H1 (cell line): ENCODE data around the gene PACSIN1. TPM values are rescaled to one million over a fixed set of nuclear protein-coding genes. Genes with fewer than 3 reads are reported as not detected.

Experiments used
- BCL11A ChIP-seq, 2 experiments: IDR thresholded peaks; one replicate each; pipeline ENCODE4 v1.6.1; 2011; ENCODE audit warnings: low read depth in 2 of 2, low read length in 2 of 2, mild to moderate bottlenecking in 2 of 2
- FOSL1 ChIP-seq: IDR thresholded peaks from 2 replicates; pipeline ENCODE4 v1.6.1; 2011; ENCODE audit warnings: mild to moderate bottlenecking, low read depth, low read length, moderate library complexity; ENCODE audit not compliant: insufficient read depth
- RAD21 ChIP-seq, 2 experiments: IDR thresholded peaks in 1 of 2; conservative IDR thresholded peaks in 1 of 2; 2 replicates each; pipeline ENCODE4 v1.6.1; 2011; ENCODE audit warnings: low read depth in 2 of 2, low read length in 2 of 2, improper control_type of control experiment in 1 of 2, inconsistent platforms in 1 of 2, mild to moderate bottlenecking in 1 of 2, moderate library complexity in 1 of 2
- polyA plus RNA-seq, 7 experiments: library from polyadenylated mRNA; depleted of rRNA in 3 of 7; stranded (reverse) in 5 of 7; unstranded in 2 of 7; fragments of >200 nt in 5 of 7; fragments of 200-250 nt in 2 of 7; gene quantifications; 1 replicate in 5 of 7; 2 replicates in 1 of 7; 4 replicates in 1 of 7; pipeline versions ENCODE4 v1.2.1 to v1.2.3, GENCODE V29; 2011 to 2013; ENCODE audit warnings: missing spikeins in 2 of 7, mixed read lengths in 2 of 7
- total RNA-seq: library from RNA; stranded (reverse); fragmentation: NEBNext Ultra II Directional; extraction: Animal tissue kit (Norgen Biotek cat#: 25700); gene quantifications from 2 replicates; pipeline ENCODE4 v1.2.1, GENCODE V29; 2021

Gene PACSIN1
- total and polyA plus RNA-seq, 2 of the 8 experiments (the other 6 are each of a cell fraction or from before 2014, with no cell fraction given): 5.9 to 11.1 TPM

GRCh38 chr6:34494973-34495372, 29.1 kb downstream of the PACSIN1 start (continued):
- no peak for TF ChIP-seq RAD21 (IDR thresholded peaks at IDR 0.05 in 1 of 2, conservative IDR thresholded peaks at IDR 0.05 in 1 of 2; ENCODE audit: low read depth in 2 of 2, low read length in 2 of 2)
- no peak for TF ChIP-seq FOSL1
- no peak for TF ChIP-seq BCL11A (IDR thresholded peaks at IDR 0.05; ENCODE audit: low read depth in 2 of 2, low read length in 2 of 2)
